Small intestine (tissue), 7 donors: Measurements from ENCODE around the gene EFHD2. TPM values are rescaled to one million over a fixed set of nuclear protein-coding genes. Genes with fewer than 3 reads are reported as not detected.
"Not testable (repeated sequence)": the region's sequence is repeated elsewhere in the genome, so short reads cannot be mapped to it uniquely, and the experiment has no call there.

Experiments
- DNase-seq, 2 donors: peaks; one replicate each; pipeline versions ENCODE4 v3.0.0 to v3.0.0-alpha.2; 2013
- FAIRE-seq: peaks from 2 replicates; lab custom pipeline; 2012; peaks lifted over from hg19 to GRCh38; lab: Jason Lieb, UNC
- H3K27ac ChIP-seq, 3 donors: one replicate each; pipeline ENCODE4 v1.5.1; 2013; ENCODE audit warnings: low read length in 2 of 3, mild to moderate bottlenecking in 2 of 3, control low read depth in 1 of 3, inconsistent platforms in 1 of 3, low read depth in 1 of 3, moderate library complexity in 1 of 3
- H3K27me3 ChIP-seq, 3 donors: one replicate each; pipeline ENCODE4 v1.6.1; 2013; ENCODE audit warnings: low read length in 3 of 3, inconsistent platforms in 1 of 3; ENCODE audit not compliant: control insufficient read depth in 3 of 3, insufficient read depth in 3 of 3
- H3K36me3 ChIP-seq, 3 donors: one replicate each; pipeline ENCODE4 v1.6.1; 2013; ENCODE audit warnings: low read length in 3 of 3, inconsistent platforms in 1 of 3, low read depth in 1 of 3, mild to moderate bottlenecking in 1 of 3, moderate library complexity in 1 of 3; ENCODE audit not compliant: control insufficient read depth in 3 of 3, insufficient read depth in 2 of 3
- H3K4me1 ChIP-seq, 3 donors: one replicate each; pipeline ENCODE4 v1.6.1; 2013; ENCODE audit warnings: low read length in 2 of 3, inconsistent platforms in 1 of 3, low read depth in 1 of 3, mild to moderate bottlenecking in 1 of 3, moderate library complexity in 1 of 3; ENCODE audit not compliant: control insufficient read depth in 3 of 3, insufficient read depth in 2 of 3
- H3K4me3 ChIP-seq, 3 donors: one replicate each; pipeline ENCODE4 v1.5.1; 2013; ENCODE audit warnings: low read length in 3 of 3, control low read depth in 1 of 3, inconsistent platforms in 1 of 3, low read depth in 1 of 3, mild to moderate bottlenecking in 1 of 3, moderate library complexity in 1 of 3
- H3K9me3 ChIP-seq, 2 donors: one replicate each; pipeline ENCODE4 v1.6.1; 2013; ENCODE audit warnings: low read depth in 1 of 2, low read length in 1 of 2; ENCODE audit not compliant: control insufficient read depth in 2 of 2, insufficient read depth in 1 of 2
- WGBS, 3 donors: extraction: QIAGEN DNeasy Blood & Tissue Kit; methylation state at CpG; one replicate each; pipeline ENCODE4 v1.1.7; 2013; 5-methylcytosine and 5-hydroxymethylcytosine counted together
- polyA plus RNA-seq, 4 donors: library from polyadenylated mRNA; stranded (reverse) in 3 of 4; unstranded in 1 of 4; fragments of 200-250 nt in 3 of 4; fragments of 120-200 nt in 1 of 4; gene quantifications; one replicate each; pipeline versions ENCODE4 v1.2.1 to v1.2.3, GENCODE V29; 2013
- donor health status: healthy with polysubstance abuse.
- donor health status: control.
- donor health status: control.
- donor health status: Bipolar disorder and iron deficiency.
- donor health status: healthy.

The EFHD2 gene
- polyA plus RNA-seq, 4 donors = 61.1 to 149 (median 148) TPM

DNA sequence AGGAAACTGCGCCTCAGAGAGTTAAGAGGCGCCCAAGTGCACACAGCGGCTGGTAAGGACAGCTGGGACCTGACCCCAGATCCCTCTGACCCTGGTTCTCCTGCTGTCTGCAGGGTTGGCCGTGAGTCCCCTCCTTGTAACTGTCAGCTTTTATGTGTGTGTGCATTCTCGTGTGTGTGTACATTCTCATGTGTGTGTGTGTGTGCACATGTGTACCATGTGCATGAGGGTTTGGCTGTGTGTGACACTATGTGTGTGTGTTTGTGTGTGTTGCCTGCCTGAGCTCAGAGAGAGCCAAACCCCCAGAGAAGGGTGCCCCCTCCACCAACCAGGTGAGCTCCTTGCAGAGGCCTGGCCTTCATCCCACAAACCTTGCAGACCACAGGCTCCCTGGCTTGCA is 25.9 kb upstream of the EFHD2 start:
- Histone ChIP-seq H3K9me3 (no peaks in the 10 kb centered on the region), H3K36me3 (no peaks in the 10 kb centered on the region), H3K27me3 (no peaks in the 10 kb centered on the region), H3K4me1 (peaks cover 0 to 6% (median 0%) of the 10 kb centered on the region in 3 donors), H3K27ac (no peak overlapping the region), H3K4me3 (no peak overlapping the region)
- WGBS, 3 donors = 94 to 96% (median 94%) methylated on average over 5 of the region's 5 CpGs
- FAIRE-seq = no peak
- DNase-seq = no peak

DNA sequence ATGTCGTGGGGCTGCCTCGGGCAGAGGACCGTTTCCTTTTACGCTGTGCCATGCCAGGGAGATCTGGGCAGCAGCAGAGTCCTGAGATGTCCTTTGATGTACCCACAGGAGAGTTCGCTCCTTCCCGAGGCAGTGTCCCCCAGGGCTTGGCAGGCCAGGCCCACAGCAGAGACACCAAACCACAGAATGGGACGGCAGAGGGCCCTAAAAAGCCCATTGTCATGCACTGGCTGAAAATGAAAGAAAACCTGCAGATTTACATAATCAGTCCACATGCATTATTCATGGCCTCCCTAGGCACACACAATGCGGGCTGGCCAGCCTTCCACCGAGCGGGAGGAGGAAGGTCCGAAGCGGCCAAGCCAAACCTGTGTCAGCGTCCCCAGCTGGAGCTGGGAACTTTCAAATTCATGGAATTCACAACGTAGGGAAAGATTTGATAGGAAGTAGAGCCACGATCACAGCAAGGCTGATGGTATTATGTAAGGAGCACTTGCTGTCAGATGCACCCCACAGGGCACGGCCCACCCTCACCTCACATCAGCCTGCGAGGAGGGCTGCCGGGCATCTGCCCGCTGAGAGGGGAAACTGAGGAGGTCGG is 25.3 kb upstream of the EFHD2 start:
- Histone ChIP-seq H3K27ac (no peak overlapping the region), H3K36me3 (no peaks in the 10 kb centered on the region), H3K9me3 (no peaks in the 10 kb centered on the region), H3K27me3 (no peaks in the 10 kb centered on the region), H3K4me1 (peaks cover 0 to 6% (median 0%) of the 10 kb centered on the region in 3 donors), H3K4me3 (no peak overlapping the region)
- WGBS, 3 donors = 32 to 54% (median 37%) methylated on average over 20 of the region's 20 CpGs
- DNase-seq = no peak
- no peak for FAIRE-seq

DNA sequence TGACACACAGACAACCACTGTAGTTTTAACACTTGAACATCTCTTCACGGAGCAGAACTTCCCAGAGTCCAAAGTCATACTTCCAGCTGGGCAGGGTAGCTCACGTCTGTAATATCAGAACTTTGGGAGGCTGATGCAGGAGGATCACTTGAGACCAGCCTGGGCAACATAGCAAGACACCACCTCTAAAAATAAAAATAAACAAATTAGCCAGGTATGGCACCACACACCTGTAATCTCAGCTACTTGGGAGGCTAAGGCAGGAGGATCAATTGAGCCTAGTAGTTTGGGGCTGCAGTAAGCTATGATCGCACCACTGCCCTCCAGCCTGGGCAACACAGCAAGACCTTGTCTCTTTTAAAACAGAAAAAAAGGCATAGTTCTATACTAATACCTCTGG is 24.3 kb upstream of the EFHD2 start:
- DNase-seq (no peak), FAIRE-seq (no peak)
- Histone ChIP-seq H3K36me3 (no peaks in the 10 kb centered on the region), H3K27me3 (no peaks in the 10 kb centered on the region), H3K4me3 (no peak overlapping the region), H3K4me1 (peaks cover 0 to 6% (median 0%) of the 10 kb centered on the region in 3 donors), H3K9me3 (no peaks in the 10 kb centered on the region), H3K27ac (no peak overlapping the region)
- 51 to 75% (median 69%) methylated on average over 3 of the region's 3 CpGs for WGBS, 3 donors

DNA sequence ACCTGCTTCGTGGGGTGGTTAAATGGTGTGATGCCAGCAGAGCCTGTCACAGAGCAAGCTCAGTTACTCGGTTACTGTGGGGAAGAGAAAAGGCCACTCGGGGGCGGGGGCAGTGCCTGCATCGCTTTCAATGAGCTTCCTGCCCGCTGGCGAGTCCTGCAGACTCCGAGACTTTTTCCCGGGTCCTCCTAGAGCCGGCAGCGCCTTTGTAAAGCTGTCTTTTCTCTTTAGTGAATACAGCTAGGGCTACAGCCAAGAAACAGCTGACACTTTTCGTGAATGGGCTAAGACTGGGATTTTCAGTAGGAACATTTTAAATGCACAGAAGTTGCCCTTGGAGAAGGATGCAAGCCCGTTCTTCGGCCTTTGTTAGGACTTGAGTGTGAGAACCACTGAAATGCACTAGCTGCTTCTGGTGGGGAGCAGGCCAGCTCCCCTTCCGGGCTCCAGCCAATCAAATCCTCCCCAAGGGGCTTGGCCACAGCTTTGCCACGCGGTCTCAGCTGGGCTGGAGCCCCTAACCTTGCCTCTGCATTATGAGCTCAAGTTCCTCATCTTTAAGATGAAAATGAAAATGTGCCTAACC is 23.4 kb upstream of the EFHD2 start:
- H3K4me3 ChIP-seq = no peak overlapping the region
- no peaks in the 10 kb centered on the region for H3K27me3 ChIP-seq
- H3K9me3 ChIP-seq = no peaks in the 10 kb centered on the region
- no peak for DNase-seq
- no peaks in the 10 kb centered on the region for H3K36me3 ChIP-seq
- H3K4me1 ChIP-seq = peaks cover 0 to 3% (median 0%) of the 10 kb centered on the region in 3 donors
- no peak overlapping the region for H3K27ac ChIP-seq
- no peak for FAIRE-seq
- WGBS, 3 donors = 39 to 81% (median 69%) methylated on average over 17 of the region's 17 CpGs

DNA sequence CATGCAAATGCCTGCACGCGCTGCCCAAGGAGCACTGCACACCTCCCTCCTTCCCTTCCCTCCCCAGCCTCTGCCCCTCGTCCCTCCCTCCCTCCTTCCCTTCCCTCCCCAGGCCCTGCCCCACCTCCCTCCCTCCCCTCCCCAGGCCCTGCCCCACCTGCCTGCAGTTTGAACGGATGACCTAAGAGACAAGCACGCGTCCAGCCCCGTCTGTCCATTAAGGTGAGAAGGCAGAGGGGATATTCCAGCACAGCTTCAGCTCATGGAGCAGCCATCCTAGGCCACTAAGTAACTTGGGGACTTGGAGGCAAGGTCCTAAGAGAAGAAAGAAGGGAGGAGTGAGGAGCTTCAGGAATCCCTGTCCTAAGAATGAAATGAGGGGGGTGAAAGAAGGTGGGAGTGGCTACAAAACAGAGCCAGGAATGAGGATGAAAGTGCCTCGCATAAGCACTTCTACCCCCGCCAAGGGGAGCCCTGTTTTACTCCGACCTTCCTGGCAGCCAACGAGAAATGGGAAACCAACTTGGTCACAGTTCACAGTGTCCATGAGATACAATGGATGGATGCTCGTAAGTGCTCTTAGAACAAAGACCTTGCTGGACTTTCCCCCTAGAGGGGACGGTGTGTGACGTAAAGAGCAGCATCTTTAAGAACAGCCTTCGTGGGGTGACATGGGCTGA is 21.3 kb upstream of the EFHD2 start:
- Histone ChIP-seq H3K4me3 (no peak overlapping the region), H3K36me3 (no peaks in the 10 kb centered on the region), H3K27me3 (no peaks in the 10 kb centered on the region), H3K27ac (no peak overlapping the region), H3K9me3 (no peaks in the 10 kb centered on the region), H3K4me1 (peaks cover 0 to 3% (median 0%) of the 10 kb centered on the region in 3 donors)
- no peak for DNase-seq
- no peak for FAIRE-seq
- 60 to 72% (median 60%) methylated on average over 13 to 15 of the region's 15 CpGs for WGBS, 3 donors

DNA sequence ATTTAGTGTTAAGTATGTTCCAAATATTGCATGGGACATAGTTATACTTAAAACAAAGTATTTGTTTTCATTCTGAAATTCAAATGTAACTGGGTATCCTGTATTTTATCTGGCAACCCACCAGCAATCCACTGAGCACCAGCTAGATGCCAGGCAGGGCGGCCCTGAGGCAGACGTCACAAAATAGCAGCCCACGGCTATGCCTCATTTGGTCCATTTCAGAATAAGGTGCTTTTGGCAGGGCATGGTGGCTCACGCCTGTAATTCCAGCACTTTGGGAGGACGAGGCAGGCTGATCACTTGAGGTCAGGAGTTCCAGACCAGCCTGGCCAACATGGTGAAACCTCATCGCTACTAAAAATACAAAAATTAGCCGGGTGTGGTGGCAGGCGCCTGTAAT is 19.9 kb upstream of the EFHD2 start:
- DNase-seq = not testable (repeated sequence)

DNA sequence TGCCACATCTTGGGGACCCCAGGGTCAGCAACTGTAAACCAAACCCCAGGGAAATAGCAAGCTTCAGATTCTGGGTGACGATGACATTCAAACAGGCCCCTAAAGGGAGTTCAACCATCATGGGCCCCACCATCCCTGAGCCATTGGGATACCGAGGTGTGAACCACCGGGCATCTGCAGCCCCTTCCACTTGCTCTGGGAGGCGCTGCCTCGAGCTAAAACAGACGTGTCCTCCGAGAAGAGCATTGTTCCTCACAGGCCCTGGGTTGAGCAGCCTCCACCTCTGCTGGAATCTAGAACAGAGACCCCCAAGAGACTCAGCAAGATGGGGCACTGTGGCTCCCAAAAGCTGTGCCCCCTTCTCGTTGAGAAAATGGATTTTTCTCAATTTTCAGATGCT is 19.0 kb upstream of the EFHD2 start:
- Histone ChIP-seq H3K4me3 (no peak overlapping the region), H3K27ac (no peak overlapping the region), H3K36me3 (no peaks in the 10 kb centered on the region), H3K9me3 (no peaks in the 10 kb centered on the region), H3K4me1 (peaks cover 0 to 3% (median 0%) of the 10 kb centered on the region in 3 donors), H3K27me3 (no peaks in the 10 kb centered on the region)
- DNase-seq (no peak), FAIRE-seq (no peak)
- WGBS, 3 donors = 90 to 94% (median 92%) methylated on average over 8 of the region's 8 CpGs

More for the DNA sequence above, 19.9 kb upstream of the EFHD2 start:
- H3K9me3 ChIP-seq, H3K27me3 ChIP-seq, FAIRE-seq, H3K27ac ChIP-seq, H3K4me1 ChIP-seq, H3K36me3 ChIP-seq, H3K4me3 ChIP-seq: not testable (repeated sequence)
- 91 to 93% (median 93%) methylated on average over 8 of the region's 8 CpGs for WGBS, 3 donors

DNA sequence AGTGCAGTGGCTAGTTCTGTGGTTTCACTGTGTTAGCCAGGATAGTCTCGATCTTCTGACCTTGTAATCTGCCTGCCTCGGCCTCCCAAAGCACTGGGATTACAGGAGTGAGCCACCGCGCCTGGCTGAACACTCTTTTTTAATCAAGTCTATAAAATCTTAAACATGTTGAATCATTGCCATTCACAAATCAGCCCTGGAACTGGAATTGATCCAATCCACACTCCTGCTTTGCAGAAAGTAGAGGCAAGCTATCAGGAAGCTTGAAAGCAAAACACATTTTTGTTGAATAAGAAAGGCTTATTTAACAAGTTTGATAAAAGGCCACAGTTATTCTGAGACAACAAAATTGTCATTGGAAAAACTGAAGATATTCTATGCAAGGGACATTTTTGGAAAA is 18.3 kb upstream of the EFHD2 start:
- Histone ChIP-seq H3K4me3 (no peak overlapping the region), H3K27ac (no peak overlapping the region), H3K27me3 (no peaks in the 10 kb centered on the region), H3K36me3 (no peaks in the 10 kb centered on the region), H3K4me1 (peaks cover 0 to 3% (median 0%) of the 10 kb centered on the region in 3 donors), H3K9me3 (no peaks in the 10 kb centered on the region)
- FAIRE-seq = no peak
- DNase-seq = no peak
- WGBS, 3 donors = 18 to 63% (median 42%) methylated on average over 4 of the region's 4 CpGs
